ENCODE data around the gene GPR139.
A peak's percentile ranks its signal among the peaks of the same experiment; 100 is the strongest.

The GPR139 gene

DNA sequence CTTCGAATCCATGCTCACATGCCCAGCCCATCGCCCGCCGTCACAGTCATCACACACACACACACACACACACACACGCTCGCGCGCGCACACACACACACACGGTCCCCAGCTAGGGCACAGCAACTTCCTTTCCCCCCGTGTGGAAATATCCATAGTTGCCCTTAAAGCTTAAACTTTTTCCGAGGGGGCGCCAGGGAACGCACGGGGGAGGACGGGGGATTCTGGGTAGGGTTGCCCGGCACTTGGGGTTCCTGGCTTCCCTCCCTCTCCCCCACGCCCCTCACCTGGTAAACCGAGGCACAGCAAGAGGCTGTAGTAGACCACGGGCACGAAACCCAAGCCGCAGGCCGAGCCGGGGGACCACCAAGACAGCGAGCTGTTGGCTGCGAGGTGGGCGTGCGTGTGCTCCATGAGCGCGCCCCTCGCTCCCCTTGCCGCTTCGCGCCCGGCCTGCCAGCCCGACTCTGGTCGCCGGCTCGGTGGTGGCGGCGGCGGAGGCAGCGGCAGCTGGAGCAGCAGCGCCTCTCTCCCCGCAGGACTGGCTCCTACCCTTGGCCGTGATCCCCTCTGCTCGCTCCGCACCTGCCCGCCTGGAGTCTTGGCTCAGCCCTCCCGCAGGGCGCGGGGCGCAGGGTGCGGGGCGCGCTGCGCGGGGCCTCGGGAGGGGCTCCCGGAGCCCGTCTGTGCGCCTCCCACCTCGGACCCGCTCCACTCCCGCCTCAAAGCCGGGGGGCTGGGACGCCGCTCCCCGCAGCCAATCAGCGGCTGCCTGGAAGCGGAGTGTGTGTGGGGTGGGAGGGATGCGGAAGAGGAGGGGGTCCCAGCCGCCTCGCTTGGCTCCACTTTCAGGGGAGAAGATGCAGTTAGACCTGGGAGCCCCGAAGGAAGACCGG is at the start of gene GPR139:
Gene GPR139 (minus strand): TSS at position 688 of the 896 bp plus-strand sequence. CDS start 274 bp downstream, at position 414.
- no peak for DNase-seq (ENCODE audit: low spot score)

DNA sequence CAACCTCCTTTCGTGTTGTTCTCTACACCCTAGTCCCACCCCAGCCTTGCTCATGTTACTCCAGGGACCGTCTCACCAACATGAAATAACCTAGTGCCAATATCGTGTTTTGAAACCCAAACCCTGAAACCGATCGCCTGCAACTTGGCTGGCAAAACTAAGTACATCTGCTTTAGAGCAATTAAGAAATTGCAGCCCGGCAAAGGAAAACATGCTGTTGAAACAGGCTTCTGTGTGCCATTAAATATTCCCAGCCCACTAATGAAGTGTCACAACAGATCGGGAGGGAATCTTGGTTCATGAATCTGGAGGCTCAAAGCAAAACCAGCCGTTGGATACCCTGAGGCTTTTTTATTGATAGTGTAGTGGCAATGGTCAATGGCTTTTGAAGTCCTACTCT is 48.3 kb upstream of the GPR139 start:
- DNase-seq (ENCODE audit: low spot score): no peak

DNA sequence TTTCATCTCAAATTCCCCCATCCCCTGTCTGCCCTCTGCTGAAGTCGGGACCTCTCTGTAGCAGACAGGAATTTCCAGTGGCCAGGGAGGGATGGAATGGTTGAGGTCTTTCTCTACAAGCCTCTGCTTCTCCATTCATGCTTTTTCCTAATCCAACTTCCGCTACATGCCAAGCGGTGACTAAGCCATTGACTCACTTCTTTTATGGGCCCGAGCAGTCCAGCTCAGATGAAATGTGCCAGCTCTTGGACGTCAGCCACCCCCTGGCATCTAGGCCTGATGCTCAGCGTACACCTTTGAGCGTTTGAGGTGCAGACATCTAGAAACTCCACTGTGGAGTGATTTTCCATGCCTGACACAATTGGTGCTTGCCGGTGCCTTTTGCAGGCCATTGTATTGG is 40.7 kb upstream of the GPR139 start:
- DNase-seq (ENCODE audit: low spot score): peak; percentile 29

DNA sequence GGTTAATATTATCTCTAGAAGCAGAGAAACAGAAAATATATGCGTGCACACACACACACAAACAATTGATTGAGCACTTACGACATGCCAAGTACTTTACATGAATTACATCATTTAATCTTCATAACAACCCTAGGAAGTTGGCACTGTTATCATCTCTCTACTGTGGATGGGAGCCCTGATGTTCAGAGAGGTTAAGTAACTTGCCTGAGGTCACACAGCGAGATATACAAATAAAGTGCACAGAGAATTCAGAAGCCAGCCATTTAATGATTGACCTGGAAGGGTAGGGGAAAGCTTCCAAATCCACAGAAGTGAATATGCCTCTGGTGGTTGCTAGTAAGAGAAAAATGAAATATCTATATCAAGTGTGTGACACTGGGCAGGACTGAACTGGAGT is 37.5 kb upstream of the GPR139 start:
- DNase-seq (ENCODE audit: low spot score): no peak

DNA sequence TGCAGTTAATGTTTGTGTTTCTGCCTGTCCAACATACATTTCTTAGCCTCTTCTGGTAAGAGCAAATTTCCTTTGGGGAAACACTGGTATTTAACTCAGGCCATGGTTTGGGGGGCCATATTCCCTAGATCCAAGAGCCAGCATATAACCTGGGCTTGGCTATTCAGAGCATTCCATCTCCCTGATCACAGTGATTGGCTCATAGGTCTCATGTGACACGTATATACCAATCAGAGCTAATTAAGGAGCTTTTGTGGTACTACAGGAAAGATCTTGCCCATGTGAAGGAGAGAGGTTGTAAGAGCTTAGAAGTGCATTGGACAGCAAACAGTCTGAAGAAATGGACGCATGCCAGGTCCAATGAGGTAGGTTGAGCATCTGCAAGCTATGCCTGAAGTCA is 33.4 kb upstream of the GPR139 start:
- DNase-seq (ENCODE audit: low spot score): no peak

DNA sequence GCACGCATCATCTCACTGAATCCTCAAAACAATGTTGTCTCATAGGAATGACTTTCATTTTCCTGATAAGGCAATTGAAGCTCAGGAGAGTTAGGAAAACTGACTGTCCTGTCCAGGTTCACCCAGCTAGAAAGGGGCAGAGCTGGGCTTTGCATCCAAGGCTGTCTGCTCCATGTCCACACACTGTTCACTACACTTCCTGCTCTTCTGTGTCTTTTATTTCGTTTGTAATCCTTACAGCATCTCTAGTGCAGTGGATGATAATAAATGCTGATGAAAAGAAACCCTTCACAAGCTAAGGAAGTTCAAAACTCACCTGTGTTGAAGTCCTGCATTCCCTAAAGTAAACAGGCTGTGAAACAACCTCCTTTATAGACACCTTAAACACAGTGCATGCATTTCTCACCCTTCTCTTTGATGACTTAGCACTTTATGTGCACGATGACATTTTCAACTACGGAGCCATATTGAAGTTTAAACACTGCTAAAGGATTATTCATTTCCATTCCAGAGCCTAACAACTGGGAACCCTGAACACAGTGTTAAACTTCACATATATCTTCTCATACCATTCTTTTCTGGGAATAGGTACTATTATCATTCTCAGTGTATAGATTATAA is 31.0 kb upstream of the GPR139 start:
- no peak for DNase-seq (ENCODE audit: low spot score)

DNA sequence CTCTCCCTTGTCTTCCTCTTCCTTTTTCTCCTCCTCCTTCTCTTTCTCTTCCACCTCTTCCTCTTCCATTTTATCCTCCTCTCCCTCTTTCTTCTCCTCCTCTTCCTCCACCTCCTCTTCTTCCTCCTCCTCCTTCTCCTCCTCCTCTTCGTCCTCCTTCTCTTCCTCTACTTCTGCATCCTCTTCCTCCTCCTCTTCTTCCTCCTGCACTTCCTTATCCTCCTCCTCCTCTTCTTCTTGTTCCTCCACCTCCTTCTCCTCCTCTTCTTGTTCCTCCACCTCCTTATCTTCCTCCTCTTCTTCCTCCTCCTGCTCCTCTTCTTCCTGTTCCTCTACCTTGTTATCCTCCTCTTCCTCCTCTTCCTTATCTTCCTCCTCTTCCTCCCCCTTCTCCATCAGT is 28.8 kb upstream of the GPR139 start:
- no peak for DNase-seq (ENCODE audit: low spot score)

DNA sequence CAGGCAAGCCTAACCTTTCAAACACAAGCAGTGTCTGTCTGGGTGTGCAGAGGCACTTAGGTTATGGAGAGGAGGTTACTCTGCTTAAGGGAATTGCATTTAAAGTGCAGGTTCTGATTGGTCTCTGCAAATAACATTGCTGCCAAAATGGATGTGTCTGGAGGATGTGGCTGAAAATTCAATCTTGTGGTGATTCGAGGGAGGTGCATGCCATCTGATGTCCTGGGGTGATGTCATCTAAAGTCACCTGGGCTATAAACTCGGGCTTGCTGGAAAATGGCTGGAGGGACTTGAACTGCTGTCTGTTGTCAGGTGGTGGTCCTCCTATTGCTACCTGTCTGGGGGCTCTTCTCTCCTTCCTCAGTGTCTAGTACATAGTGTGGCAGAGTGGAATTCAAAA is 28.3 kb upstream of the GPR139 start:
- no peak for DNase-seq (ENCODE audit: low spot score)

DNA sequence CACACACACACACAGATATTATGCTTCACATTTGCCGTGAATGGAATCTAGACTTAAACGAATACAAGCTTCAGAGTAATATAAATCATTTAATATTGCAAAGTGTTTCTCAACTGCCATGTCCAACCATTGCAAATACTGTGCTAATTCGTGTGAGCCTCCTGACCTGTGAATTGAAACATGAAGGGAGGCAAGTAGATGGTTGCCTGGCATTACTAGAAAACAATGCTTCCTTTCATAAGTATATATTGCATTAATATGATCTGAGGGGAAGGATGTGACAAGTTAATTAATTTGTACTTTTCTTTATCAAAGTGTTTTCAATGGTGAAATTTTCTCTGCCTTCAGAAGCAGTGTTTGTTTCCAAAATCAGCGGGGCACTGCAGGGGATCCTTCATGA is 25.7 kb upstream of the GPR139 start:
- DNase-seq (ENCODE audit: low spot score): no peak

DNA sequence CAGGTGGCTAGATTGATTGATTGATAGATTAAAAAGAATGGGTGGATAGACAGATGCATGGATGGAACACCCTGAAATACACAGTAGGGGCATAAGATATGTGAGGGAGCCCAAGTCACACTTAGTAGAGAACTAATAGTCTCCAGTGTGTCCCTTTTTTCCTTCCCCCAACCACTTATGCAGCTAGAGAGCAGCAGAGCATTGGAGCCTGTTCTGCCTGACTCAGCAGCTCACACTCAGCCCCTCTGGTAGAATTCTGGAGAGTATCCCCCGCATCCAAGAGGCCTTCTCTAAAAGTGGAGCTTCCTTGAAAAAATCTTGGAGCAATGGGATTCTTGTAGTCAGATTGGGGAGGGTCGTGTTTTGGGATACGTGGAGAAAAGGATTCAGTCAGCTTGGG is 20.5 kb upstream of the GPR139 start:
- no peak for DNase-seq (ENCODE audit: low spot score)

DNA sequence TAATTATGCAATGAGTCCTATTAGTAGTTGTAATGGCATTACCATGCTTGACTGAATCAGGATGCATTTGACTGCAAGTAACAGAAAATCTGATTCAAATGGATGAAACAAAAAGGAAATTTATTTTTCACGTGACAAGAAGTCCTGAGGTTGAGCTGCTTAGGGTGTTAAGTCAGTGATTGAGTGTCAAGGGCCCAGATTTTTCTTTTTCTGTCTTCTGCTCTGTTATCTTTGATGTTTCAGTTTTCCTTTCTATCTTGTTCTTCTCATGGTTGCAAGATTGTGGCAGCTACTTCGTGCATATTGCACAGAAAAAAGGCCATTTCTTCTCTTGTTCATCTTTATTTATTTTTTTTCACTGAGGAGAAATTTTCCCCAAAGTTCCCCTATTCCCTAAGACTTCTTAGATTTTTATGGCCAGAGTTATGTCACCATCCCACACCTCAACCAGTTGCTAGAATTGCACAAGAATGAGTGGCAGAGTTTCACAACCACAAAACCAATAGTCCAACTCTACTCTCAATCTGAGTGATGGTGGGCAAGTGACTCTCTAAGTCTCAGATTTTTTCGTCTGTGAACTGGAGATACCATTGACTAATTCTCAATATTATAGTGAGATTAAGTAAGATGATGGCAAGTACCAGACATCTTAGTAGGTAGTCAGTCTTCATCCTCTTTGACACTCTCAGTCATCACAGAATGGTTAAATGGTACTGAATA is 15.7 kb upstream of the GPR139 start:
- DNase-seq (ENCODE audit: low spot score): no peak

DNA sequence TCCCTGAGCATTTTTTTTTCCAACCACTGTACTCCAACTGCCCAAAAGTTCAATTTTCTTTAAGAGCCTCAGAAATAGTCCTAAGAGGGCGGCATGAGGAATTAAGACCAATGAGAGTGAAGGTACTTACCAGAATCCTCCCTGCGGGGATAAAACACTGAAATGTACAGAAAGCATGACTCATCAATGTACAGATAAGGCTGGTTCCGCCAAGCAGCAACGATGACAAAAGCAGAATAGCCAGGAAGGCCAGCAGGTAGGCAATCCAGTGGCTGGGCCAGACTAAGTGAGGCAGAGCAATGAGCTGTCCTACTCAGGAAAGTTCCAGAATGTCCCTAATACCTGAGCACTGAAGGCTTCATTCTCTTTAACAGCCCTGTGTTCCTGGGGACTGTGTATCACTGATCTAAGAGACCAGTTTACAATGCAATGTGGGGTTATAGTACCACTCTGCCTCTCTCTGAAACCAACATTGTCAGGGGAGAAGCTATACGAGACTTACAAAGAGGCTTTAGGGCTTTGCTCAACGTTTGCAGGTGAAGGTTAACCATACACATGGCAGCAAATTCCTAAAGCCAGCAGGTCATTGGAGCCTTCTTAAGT is 11.0 kb upstream of the GPR139 start:
- no peak for DNase-seq (ENCODE audit: low spot score)

DNA sequence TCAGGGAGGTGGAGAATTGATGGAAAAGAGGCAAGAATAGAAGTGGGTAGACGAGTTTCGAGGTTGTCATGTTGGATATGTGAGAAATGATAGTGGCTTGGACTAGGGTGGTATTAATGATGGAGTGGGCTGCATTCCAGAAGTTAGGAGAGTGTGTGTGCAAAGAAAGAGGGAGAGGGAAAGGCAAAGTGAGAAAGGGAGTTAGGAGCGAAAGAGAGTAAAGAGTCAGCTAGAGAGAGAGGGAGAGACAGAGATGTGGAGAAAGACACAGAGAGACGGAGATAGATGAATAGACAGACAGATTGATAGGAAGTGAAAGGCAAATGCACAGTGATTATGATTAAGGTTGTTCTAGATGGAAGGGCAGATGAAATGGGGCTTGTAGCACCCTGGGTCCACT is 5.4 kb upstream of the GPR139 start:
- DNase-seq (ENCODE audit: low spot score): no peak

DNA sequence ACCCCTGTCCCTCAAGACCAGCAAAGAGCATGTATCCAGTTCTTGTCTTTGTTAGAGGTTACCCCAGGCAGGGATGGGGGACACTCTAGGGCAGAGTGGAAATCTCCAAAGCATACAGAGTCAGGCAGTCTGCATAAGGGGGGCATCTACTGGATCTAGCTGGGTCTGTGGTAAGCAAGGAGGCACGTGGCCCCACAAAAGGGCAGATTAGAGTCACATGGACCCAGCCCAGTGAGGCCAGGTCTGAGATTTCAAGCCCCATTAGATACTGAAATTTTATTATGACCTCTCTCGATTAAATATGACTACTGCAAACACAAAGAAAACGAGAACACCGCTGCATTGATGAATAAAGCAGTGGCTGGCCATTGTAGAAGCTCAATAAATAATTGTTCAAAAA is 1.6 kb upstream of the GPR139 start:
- DNase-seq (ENCODE audit: low spot score): no peak

DNA sequence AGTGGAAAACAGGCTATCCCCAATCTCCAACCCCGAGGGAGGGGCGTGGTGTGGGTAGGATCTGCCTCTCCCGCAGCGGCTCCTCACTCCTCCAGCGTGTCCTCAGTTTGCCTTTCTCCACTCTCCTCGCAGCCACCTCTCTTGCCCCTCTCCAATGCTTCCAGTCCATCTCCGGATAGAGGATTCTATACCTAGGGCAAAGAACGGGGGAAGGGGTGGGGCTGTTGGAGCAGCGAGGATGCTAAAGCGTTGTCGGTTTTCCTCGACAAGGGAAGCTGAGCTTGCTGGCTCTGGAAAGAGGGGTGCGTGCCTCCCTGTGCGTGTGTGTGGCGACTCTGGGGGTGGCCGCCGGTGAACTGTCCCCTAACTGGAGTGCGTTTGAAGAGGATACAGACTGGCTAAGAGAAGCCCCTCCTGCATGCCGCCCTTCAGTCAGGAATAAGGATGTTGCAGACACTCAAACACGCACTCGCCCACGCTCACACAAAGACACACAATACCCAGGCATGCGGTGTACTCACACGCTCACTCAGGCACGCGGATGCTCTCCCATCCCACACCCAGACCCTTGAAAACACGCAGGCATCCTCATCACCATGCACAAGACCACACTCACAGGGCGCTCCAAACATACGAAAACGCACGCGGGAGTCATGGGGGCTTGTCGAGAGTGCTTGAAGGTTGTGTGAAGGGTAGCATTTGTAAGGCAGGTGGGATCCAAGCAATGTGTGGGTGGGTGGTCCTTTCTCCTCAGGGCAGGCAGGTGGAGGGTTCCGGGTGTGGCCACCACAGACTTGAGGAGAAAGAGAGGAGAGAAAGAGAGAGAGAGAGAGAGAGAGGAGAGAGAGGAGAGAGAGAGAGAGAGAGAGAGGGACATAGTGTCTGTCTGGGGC is 655 bp upstream of the GPR139 start:
- peak; percentile 5 for DNase-seq (ENCODE audit: low spot score)

DNA sequence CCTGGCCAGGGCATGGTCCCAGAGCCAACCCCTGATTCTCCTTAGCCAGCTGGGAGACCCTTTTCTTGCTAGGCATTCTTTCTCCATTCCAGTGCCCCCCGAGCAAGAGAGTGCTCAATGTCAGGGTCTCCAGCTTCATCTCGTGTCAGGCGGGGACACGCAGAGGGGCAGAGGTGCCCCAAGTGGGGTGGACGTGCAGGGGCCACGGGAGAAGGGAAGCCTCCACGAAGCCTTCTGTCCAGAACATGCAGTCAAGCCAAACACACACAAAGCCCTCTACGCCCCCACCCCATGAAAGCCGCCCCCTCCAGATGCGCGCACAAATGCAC is 852 bp downstream of the GPR139 start:
- DNase-seq (ENCODE audit: low spot score): no peak

DNA sequence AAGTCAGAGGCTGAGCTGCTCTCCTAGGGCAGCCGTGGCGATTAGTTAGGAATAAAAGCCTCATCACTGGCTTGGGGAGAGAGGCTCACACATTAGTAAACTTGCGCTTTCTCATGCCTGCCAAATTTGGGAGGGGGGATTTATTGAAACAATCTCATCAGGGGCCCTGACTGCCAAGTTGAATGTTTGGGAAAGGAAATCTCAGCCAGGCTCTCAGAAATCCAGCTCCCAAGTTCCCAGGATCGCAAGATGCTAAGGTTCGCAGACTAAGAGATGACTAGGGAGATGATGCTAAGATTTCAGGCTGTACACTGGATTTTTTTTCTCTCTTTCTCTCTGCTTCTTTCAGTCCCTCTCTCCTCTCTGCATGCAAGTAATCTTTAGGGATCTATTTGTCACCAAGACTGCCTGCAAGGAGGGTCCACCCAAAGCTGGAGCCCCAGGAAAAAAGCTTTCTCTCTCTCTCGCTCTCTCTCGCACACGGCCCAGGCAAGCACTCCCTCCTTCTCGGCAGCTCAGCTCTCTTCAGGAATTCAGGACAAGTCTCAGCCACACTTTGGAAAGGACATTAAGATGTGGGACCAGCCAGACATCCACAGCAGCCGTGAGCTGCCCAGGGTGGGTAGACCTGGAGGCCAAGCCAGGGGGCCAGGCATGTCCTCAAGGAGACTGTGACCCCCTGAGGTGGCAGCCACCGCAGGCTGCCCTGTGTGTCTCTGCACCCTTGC is 1.4 kb downstream of the GPR139 start:
- no peak for DNase-seq (ENCODE audit: low spot score)

DNA sequence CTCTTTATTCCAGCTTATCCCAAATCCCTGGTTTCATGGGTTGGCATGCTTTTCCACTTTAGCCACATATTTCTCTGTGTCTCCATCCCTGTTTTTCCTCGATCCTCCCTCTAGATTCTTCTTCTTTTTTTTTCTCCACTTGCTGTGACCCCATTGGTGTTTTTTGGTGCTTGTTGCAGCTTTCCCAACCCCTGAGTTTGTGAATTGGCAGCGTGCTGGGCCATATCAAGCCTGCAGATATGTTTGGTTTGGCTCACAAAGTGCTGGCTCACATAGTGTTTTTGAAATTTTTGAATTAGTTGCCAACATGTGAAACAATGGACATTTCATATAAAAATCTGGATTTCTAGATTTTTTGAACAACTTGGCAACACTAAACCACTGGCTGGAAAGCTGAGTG is 8.8 kb downstream of the GPR139 start:
- no peak for DNase-seq (ENCODE audit: low spot score)

DNA sequence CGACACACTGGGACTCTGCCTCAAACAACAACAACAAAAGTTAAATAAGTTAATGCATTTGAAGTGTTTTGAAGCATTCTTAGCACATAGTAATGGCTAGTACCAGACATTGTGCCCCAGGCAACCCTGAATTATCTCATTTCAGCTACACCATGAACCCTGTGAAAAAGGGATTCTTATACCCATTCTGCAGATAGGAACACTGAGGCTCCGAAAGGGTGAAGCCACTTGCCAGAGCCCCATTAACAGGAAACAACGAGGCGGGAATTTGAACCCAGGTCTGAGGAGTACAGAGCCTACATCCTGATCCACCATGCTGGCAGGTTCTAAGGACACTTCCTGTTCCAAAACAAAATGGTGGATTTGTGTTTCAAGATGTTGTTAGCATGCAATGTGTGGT is 9.2 kb downstream of the GPR139 start:
- DNase-seq (ENCODE audit: low spot score): no peak

DNA sequence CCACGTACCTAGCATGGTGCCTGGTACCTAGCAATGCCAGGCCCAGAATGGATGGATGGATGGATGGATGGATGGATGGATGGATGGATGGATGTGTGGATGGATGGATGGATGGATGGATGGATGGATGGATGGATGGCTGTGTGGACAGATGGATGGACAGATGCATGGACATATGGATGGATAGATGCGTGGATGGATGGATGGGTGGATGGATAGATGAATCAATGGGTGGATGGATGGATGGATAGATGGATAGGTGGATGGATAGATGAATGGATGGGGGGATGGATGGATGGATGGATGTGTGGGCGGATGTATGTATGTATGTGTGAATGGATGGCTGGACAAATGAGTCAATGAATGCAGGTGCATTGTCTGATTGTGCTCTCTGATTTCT is 12.6 kb downstream of the GPR139 start:
- no peak for DNase-seq (ENCODE audit: low spot score)

DNA sequence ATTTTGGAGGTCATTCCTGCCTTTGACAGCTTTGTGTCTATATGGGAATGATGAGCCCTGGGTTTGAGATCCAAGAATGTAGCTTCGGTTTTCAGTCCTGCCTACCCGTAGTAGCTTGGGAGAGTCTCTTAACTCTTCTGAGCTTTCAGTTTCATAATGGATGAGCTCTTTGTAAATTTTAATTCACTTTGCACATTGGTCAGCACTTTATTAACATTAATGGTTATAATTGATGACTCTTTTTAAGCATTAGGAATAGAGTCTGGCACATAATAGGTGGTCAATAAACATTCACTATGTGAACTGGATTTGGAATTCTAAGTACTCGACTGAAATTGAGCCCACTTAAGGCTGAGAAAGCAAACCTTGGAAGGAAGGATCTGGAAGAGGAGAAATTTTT is 17.3 kb downstream of the GPR139 start:
- no peak for DNase-seq (ENCODE audit: low spot score)
